ENCODE results near the gene PEAK3. TPM values are rescaled to one million over a fixed set of nuclear protein-coding genes. Genes with fewer than 3 reads are reported as not detected.

The PEAK3 gene
- total RNA-seq, 1 donor from 2014 or later = 2.0 TPM

GRCh38 chr19:2294687-2295335, 12.8 kb upstream of the PEAK3 start:
- no peak overlapping the region for H3K27ac ChIP-seq
- DNase-seq (ENCODE audit: extremely low spot score in 2 of 2) = no peak
- no peaks in the 10 kb centered on the region for H3K36me3 ChIP-seq
- peak overlapping the region in 1 of 2 donors; percentile 10 for H3K4me3 ChIP-seq
- intact Hi-C loops (cut with DNase I) = no loop called here
- H3K4me1 ChIP-seq = peaks cover 32% of the 10 kb centered on the region
- no peaks in the 10 kb centered on the region for H3K9me3 ChIP-seq
- peaks cover 8% of the 10 kb centered on the region for H3K27me3 ChIP-seq
- TF ChIP-seq CTCF (IDR thresholded peaks at IDR 0.05) (no peak), POLR2A (IDR thresholded peaks at IDR 0.05) (no peak), POLR2AphosphoS5 (IDR thresholded peaks at IDR 0.05; ENCODE audit: insufficient read depth in 1 of 2, low read depth in 1 of 2) (peak in 1 of 2 donors; percentile 22)

- H3K36me3 ChIP-seq = no peaks in the 10 kb centered on the region
- no peaks in the 10 kb centered on the region for H3K9me3 ChIP-seq
- no peak for DNase-seq (ENCODE audit: extremely low spot score in 2 of 2)
- H3K27ac ChIP-seq = no peak overlapping the region
- H3K4me1 ChIP-seq = peaks cover 39% of the 10 kb centered on the region
- H3K27me3 ChIP-seq = peaks cover 8% of the 10 kb centered on the region
- intact Hi-C loops (cut with DNase I) = no loop called here
- H3K4me3 ChIP-seq = peak overlapping the region; percentile 25 to 27
- no peak for TF ChIP-seq POLR2AphosphoS5 (IDR thresholded peaks at IDR 0.05; ENCODE audit: insufficient read depth in 1 of 2, low read depth in 1 of 2)
- TF ChIP-seq CTCF (IDR thresholded peaks at IDR 0.05) = no peak
- TF ChIP-seq POLR2A (IDR thresholded peaks at IDR 0.05) = no peak
Observed at GRCh38 chr19:2291185-2291751, 9.3 kb upstream of the PEAK3 start.

GRCh38 chr19:2290441-2291184, 8.6 kb upstream of the PEAK3 start:
- TF ChIP-seq POLR2A (IDR thresholded peaks at IDR 0.05) = no peak
- H3K27me3 ChIP-seq = peaks cover 8% of the 10 kb centered on the region
- peak overlapping the region; percentile 25 to 27 for H3K4me3 ChIP-seq
- DNase-seq (ENCODE audit: extremely low spot score in 2 of 2) = no peak
- H3K9me3 ChIP-seq = no peaks in the 10 kb centered on the region
- intact Hi-C loops (cut with DNase I) = no loop called here
- no peak overlapping the region for H3K27ac ChIP-seq
- H3K36me3 ChIP-seq = no peaks in the 10 kb centered on the region
- peaks cover 39% of the 10 kb centered on the region for H3K4me1 ChIP-seq

GRCh38 chr19:2289714-2290435, 7.9 kb upstream of the PEAK3 start:
- peak overlapping the region; percentile 25 to 27 for H3K4me3 ChIP-seq
- H3K27ac ChIP-seq = no peak overlapping the region
- peaks cover 33% of the 10 kb centered on the region for H3K4me1 ChIP-seq
- no peak for TF ChIP-seq POLR2A (IDR thresholded peaks at IDR 0.05)
- no peak for TF ChIP-seq CTCF (IDR thresholded peaks at IDR 0.05)
- no peak for TF ChIP-seq POLR2AphosphoS5 (IDR thresholded peaks at IDR 0.05; ENCODE audit: insufficient read depth in 1 of 2, low read depth in 1 of 2)
- no peaks in the 10 kb centered on the region for H3K36me3 ChIP-seq
- no peak for DNase-seq (ENCODE audit: extremely low spot score in 2 of 2)
- H3K9me3 ChIP-seq = no peaks in the 10 kb centered on the region
- H3K27me3 ChIP-seq = peaks cover 8% of the 10 kb centered on the region
- intact Hi-C loops (cut with DNase I) = no loop called here
